Peyer's patch (tissue), 4 donors: ENCODE data around the gene CIART. TPM values are rescaled to one million over a fixed set of nuclear protein-coding genes. Genes with fewer than 3 reads are reported as not detected.
A peak's percentile ranks its signal among the peaks of the same experiment; 100 is the strongest.

ENCODE experiments used
- DNase-seq, 3 donors: peaks; one replicate each; pipeline ENCODE4 v3.0.0-alpha.2; 2017 to 2019
- H3K27ac ChIP-seq, 4 donors: fragments of 200-600 bp; sonication (generic); one replicate each; pipeline ENCODE4 v1.5.1; 2016 to 2019
- H3K27me3 ChIP-seq, 2 donors: fragments of 200-600 bp; sonication (generic); one replicate each; pipeline ENCODE4 v1.5.1; 2019
- H3K36me3 ChIP-seq, 3 donors: fragments of 200-600 bp; sonication (generic); one replicate each; pipeline ENCODE4 v1.5.1; 2016 to 2019
- H3K4me1 ChIP-seq, 4 donors: fragments of 200-600 bp; sonication (generic); one replicate each; pipeline ENCODE4 v1.5.1; 2016 to 2019
- H3K4me3 ChIP-seq, 4 donors: fragments of 200-600 bp; sonication (generic); 1 replicate in 3 of 4; 2 replicates in 1 of 4; pipeline ENCODE4 v1.5.1; 2016 to 2019; ENCODE audit warnings: mild to moderate bottlenecking in 1 of 4
- H3K9me3 ChIP-seq, 4 donors: fragments of 200-600 bp; sonication (generic); one replicate each; pipeline ENCODE4 v1.5.1; 2016 to 2019; ENCODE audit warnings: mild to moderate bottlenecking in 1 of 4
- CTCF ChIP-seq, 6 experiments: fragments of 450-650 bp in 4 of 6; fragments of 200-600 bp in 2 of 6; sonication (generic) in 1 of 6; IDR thresholded peaks; one replicate each; pipeline ENCODE4 v1.5.1; 2017 to 2019; ENCODE audit warnings: antibody characterized with exemption in 6 of 6, mild to moderate bottlenecking in 3 of 6, moderate library complexity in 1 of 6
- POLR2A ChIP-seq, 2 donors: fragments of 450-650 bp; IDR thresholded peaks; one replicate each; pipeline ENCODE4 v1.5.1; 2017; ENCODE audit warnings: antibody characterized with exemption in 2 of 2, mild to moderate bottlenecking in 2 of 2, moderate library complexity in 2 of 2
- total RNA-seq, 4 donors: library from RNA; depleted of rRNA; stranded (reverse); fragments of >200 nt; gene quantifications; one replicate each; pipeline ENCODE4 v1.1.0, GENCODE V29; 2016

The CIART gene
- total RNA-seq, 4 donors from 2014 or later = 1.7 to 5.7 (median 5.1) TPM

GRCh38 chr1:150259758-150260669, 22.3 kb upstream of the CIART start:
- TF ChIP-seq CTCF (IDR thresholded peaks at IDR 0.05) = no peak
- no peak for TF ChIP-seq POLR2A (IDR thresholded peaks at IDR 0.05)
- peaks cover 0 to 9% (median 0%) of the 10 kb centered on the region in 3 donors for H3K36me3 ChIP-seq
- no peaks in the 10 kb centered on the region for H3K9me3 ChIP-seq
- H3K4me1 ChIP-seq = peaks cover 0 to 17% (median 2%) of the 10 kb centered on the region in 4 donors
- H3K27ac ChIP-seq = peak overlapping the region in 1 of 4 donors; percentile 54
- no peaks in the 10 kb centered on the region for H3K27me3 ChIP-seq
- H3K4me3 ChIP-seq = peak overlapping the region in 1 of 4 donors; percentile 19
- DNase-seq = peak in 1 of 3 donors; percentile 59

- H3K9me3 ChIP-seq = no peaks in the 10 kb centered on the region
- no peaks in the 10 kb centered on the region for H3K27me3 ChIP-seq
- TF ChIP-seq CTCF (IDR thresholded peaks at IDR 0.05) (no peak), POLR2A (IDR thresholded peaks at IDR 0.05) (no peak)
- H3K27ac ChIP-seq = no peak overlapping the region
- peaks cover 0 to 22% (median 0%) of the 10 kb centered on the region in 3 donors for H3K36me3 ChIP-seq
- peaks cover 0 to 8% (median 0%) of the 10 kb centered on the region in 4 donors for H3K4me1 ChIP-seq
- no peak for DNase-seq
- no peak overlapping the region for H3K4me3 ChIP-seq
Measured at GRCh38 chr1:150261367-150261766, 21.0 kb upstream of the CIART start.

GRCh38 chr1:150262388-150263320, 19.7 kb upstream of the CIART start:
- Histone ChIP-seq H3K36me3 (peaks cover 0 to 33% (median 0%) of the 10 kb centered on the region in 3 donors), H3K27ac (no peak overlapping the region), H3K4me3 (no peak overlapping the region), H3K4me1 (peaks cover 0 to 17% (median 3%) of the 10 kb centered on the region in 4 donors), H3K9me3 (no peaks in the 10 kb centered on the region), H3K27me3 (no peaks in the 10 kb centered on the region)
- TF ChIP-seq POLR2A (IDR thresholded peaks at IDR 0.05) = no peak
- no peak for TF ChIP-seq CTCF (IDR thresholded peaks at IDR 0.05)
- DNase-seq = no peak

GRCh38 chr1:150263549-150263948, 18.8 kb upstream of the CIART start:
- Histone ChIP-seq H3K27me3 (no peaks in the 10 kb centered on the region), H3K4me1 (peaks cover 0 to 21% (median 8%) of the 10 kb centered on the region in 4 donors), H3K36me3 (peaks cover 0 to 33% (median 0%) of the 10 kb centered on the region in 3 donors), H3K4me3 (no peak overlapping the region), H3K9me3 (no peaks in the 10 kb centered on the region), H3K27ac (no peak overlapping the region)
- TF ChIP-seq POLR2A (IDR thresholded peaks at IDR 0.05) (no peak), CTCF (IDR thresholded peaks at IDR 0.05) (no peak)
- no peak for DNase-seq

- H3K27me3 ChIP-seq = no peaks in the 10 kb centered on the region
- DNase-seq = no peak
- peak overlapping the region; percentile 81 to 97 (median 87) for H3K4me3 ChIP-seq
- H3K9me3 ChIP-seq = no peaks in the 10 kb centered on the region
- H3K4me1 ChIP-seq = peaks cover 0 to 26% (median 10%) of the 10 kb centered on the region in 4 donors
- no peak for TF ChIP-seq CTCF (IDR thresholded peaks at IDR 0.05)
- TF ChIP-seq POLR2A (IDR thresholded peaks at IDR 0.05) = no peak
- H3K27ac ChIP-seq = peak overlapping the region; percentile 90 to 95 (median 92)
- H3K36me3 ChIP-seq = peaks cover 0 to 33% (median 0%) of the 10 kb centered on the region in 3 donors
Measured at GRCh38 chr1:150267896-150268295, 14.5 kb upstream of the CIART start.
